Measurements from ENCODE around the gene SH3BGRL3. TPM values are rescaled to one million over a fixed set of nuclear protein-coding genes. Genes with fewer than 3 reads are reported as not detected.
A peak's percentile ranks its signal among the peaks of the same experiment; 100 is the strongest.

The SH3BGRL3 gene
- total and polyA plus RNA-seq, 2 experiments from 2014 or later = 240 to 2,795 TPM

GRCh38 chr1:26237230-26237966, 42.5 kb upstream of the SH3BGRL3 start:
- Histone ChIP-seq H3K79me2 (ENCODE audit: insufficient read depth) (peaks cover 62% of the 10 kb centered on the region), H3K27ac (no peak overlapping the region)

DNA sequence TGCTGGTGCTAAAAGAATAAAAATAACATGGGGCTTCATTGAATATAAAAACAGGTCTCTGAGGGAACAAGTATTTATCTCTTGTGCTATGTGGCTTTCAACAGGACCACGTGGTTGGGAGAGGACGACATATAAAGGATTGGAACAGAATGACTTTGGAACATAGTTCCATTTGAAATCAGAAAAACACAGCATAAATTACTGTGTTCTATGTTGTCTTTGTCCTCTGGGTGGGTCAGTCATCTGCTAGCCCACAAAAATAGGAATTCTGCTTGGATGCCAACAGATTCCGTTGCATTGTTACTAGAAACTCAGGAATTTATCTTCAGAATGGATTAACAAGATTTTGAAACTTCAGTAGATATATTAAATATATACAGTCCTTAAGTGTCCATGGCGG, 40.0 kb upstream of the SH3BGRL3 start:
- Histone ChIP-seq H3K4me1 (ENCODE audit: insufficient read depth) (peaks cover 18% of the 10 kb centered on the region), H3K4me2 (ENCODE audit: unreplicated experiment) (peak overlapping the region; percentile 17), H2AFZ (no peak overlapping the region), H3K9me2 (ENCODE audit: insufficient read depth) (no peaks in the 10 kb centered on the region), H3K9ac (no peak overlapping the region), H3K27ac (no peak overlapping the region), H3F3A (ENCODE audit: insufficient read depth) (peaks cover 4% of the 10 kb centered on the region; the same call in 1 of the 2 replicates), H3K27me3 (replicated peaks; ENCODE audit: insufficient read depth) (no peaks in the 10 kb centered on the region), H3K4me3 (no peak overlapping the region), H3K9me3 (ENCODE audit: low read depth) (no peaks in the 10 kb centered on the region), H4K20me1 (ENCODE audit: insufficient read depth) (no peaks in the 10 kb centered on the region), H3K79me2 (ENCODE audit: insufficient read depth) (peaks cover 67% of the 10 kb centered on the region), H3K36me3 (ENCODE audit: low read depth) (no peaks in the 10 kb centered on the region)
- DNase-seq = peak; percentile 58
- TF ChIP-seq EZH2phosphoT487 (IDR thresholded peaks at IDR 0.05; ENCODE audit: insufficient read depth, low read depth) = no peak
- no peak for TF ChIP-seq EZH2 (IDR thresholded peaks at IDR 0.05; ENCODE audit: insufficient read depth, poor library complexity, severe bottlenecking)
- WGBS, 2 experiments (ENCODE audit: low coverage in 1 of 2, low lambda C conversion rate in 2 of 2, missing lambda C conversion rate in 2 of 2) = 82 to 85% methylated on average over 4 of the region's 4 CpGs
- in situ Hi-C loops (cut with MboI) = no loop called here

More at GRCh38 chr1:26237230-26237966, 42.5 kb upstream of the SH3BGRL3 start:
- H2AFZ ChIP-seq = no peak overlapping the region
- 95% methylated on average over 6 of the region's 6 CpGs for WGBS, 2 experiments (ENCODE audit: low coverage in 1 of 2, low lambda C conversion rate in 2 of 2, missing lambda C conversion rate in 2 of 2)
- no peak overlapping the region for H3K4me2 ChIP-seq (ENCODE audit: unreplicated experiment)
- H3K27me3 ChIP-seq (replicated peaks; ENCODE audit: insufficient read depth) = no peaks in the 10 kb centered on the region
- no peaks in the 10 kb centered on the region for H4K20me1 ChIP-seq (ENCODE audit: insufficient read depth)
- in situ Hi-C loops (cut with MboI) = no loop called here
- TF ChIP-seq EZH2phosphoT487 (IDR thresholded peaks at IDR 0.05; ENCODE audit: insufficient read depth, low read depth) = no peak
- TF ChIP-seq EZH2 (IDR thresholded peaks at IDR 0.05; ENCODE audit: insufficient read depth, poor library complexity, severe bottlenecking) = no peak
- no peaks in the 10 kb centered on the region for H3K36me3 ChIP-seq (ENCODE audit: low read depth)
- peaks cover 9% of the 10 kb centered on the region; the same call in 1 of the 2 replicates for H3F3A ChIP-seq (ENCODE audit: insufficient read depth)
- peak; percentile 26 for DNase-seq
- no peaks in the 10 kb centered on the region for H3K9me2 ChIP-seq (ENCODE audit: insufficient read depth)
- H3K9ac ChIP-seq = no peak overlapping the region
- H3K9me3 ChIP-seq (ENCODE audit: low read depth) = no peaks in the 10 kb centered on the region
- no peak overlapping the region for H3K4me3 ChIP-seq
- peaks cover 18% of the 10 kb centered on the region for H3K4me1 ChIP-seq (ENCODE audit: insufficient read depth)

DNA sequence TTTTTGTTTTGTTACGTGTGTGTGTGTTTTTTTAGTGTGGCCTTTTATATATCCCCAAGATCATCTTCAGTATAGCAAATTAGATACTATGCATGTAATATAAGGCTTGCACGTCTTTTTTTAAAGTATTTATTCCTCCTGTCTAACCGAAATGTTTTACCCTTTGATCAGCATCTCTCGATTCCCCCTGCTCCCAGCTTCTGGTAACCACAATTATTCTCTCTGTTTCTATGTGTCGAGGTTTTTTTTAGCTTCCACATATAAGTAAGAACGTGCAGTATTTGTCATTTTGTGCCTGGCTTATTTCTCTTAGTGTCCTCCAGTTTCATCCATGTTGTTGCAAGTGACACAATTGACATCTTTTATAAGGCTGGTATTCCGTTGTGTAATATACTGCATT, 27.2 kb upstream of the SH3BGRL3 start:
- Histone ChIP-seq H3K79me2 (ENCODE audit: insufficient read depth) (no peaks in the 10 kb centered on the region), H3K9me3 (ENCODE audit: low read depth) (no peaks in the 10 kb centered on the region), H3K27me3 (replicated peaks; ENCODE audit: insufficient read depth) (no peaks in the 10 kb centered on the region), H3K9ac (no peak overlapping the region), H3K4me2 (ENCODE audit: unreplicated experiment) (no peak overlapping the region), H4K20me1 (ENCODE audit: insufficient read depth) (no peaks in the 10 kb centered on the region), H3K4me1 (ENCODE audit: insufficient read depth) (no peaks in the 10 kb centered on the region), H3F3A (ENCODE audit: insufficient read depth) (no peaks in the 10 kb centered on the region), H2AFZ (no peak overlapping the region), H3K36me3 (ENCODE audit: low read depth) (peaks cover 3% of the 10 kb centered on the region; the same call in 1 of the 2 replicates), H3K9me2 (ENCODE audit: insufficient read depth) (no peaks in the 10 kb centered on the region), H3K27ac (no peak overlapping the region), H3K4me3 (no peak overlapping the region)
- no peak for TF ChIP-seq EZH2phosphoT487 (IDR thresholded peaks at IDR 0.05; ENCODE audit: insufficient read depth, low read depth)
- TF ChIP-seq EZH2 (IDR thresholded peaks at IDR 0.05; ENCODE audit: insufficient read depth, poor library complexity, severe bottlenecking) = no peak
- DNase-seq = no peak
- in situ Hi-C loops (cut with MboI) = no loop called here
- 78 to 80% methylated on average over 7 of the region's 7 CpGs for WGBS, 2 experiments (ENCODE audit: low coverage in 1 of 2, low lambda C conversion rate in 2 of 2, missing lambda C conversion rate in 2 of 2)

DNA sequence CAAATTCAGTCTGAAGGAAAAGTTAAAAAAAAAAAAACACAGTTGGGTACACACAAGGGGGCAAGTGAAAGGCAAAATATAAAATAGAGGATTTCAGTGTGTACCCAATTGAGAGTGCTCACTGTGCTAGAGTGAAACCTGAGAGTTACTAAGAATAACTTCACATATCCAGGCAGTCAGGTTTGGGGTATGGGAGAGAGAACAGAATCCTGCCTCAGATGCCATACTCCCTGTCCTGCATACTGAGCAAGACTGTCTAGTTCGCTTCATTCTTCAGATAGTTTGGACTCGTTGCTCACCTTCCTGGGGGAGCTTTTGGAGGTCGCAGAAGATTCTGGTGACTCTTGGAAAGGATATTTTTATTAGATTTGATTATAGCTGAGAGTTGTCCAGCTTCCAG, 25.5 kb upstream of the SH3BGRL3 start:
- Histone ChIP-seq H3K27me3 (replicated peaks; ENCODE audit: insufficient read depth) (no peaks in the 10 kb centered on the region), H3K27ac (no peak overlapping the region), H2AFZ (no peak overlapping the region), H3K4me3 (no peak overlapping the region), H3K4me1 (ENCODE audit: insufficient read depth) (no peaks in the 10 kb centered on the region), H3K9me2 (ENCODE audit: insufficient read depth) (no peaks in the 10 kb centered on the region), H3K36me3 (ENCODE audit: low read depth) (peaks cover 4% of the 10 kb centered on the region; the same call in 1 of the 2 replicates), H4K20me1 (ENCODE audit: insufficient read depth) (no peaks in the 10 kb centered on the region), H3K4me2 (ENCODE audit: unreplicated experiment) (no peak overlapping the region), H3K79me2 (ENCODE audit: insufficient read depth) (no peaks in the 10 kb centered on the region), H3F3A (ENCODE audit: insufficient read depth) (no peaks in the 10 kb centered on the region), H3K9ac (no peak overlapping the region), H3K9me3 (ENCODE audit: low read depth) (no peaks in the 10 kb centered on the region)
- no peak for TF ChIP-seq EZH2 (IDR thresholded peaks at IDR 0.05; ENCODE audit: insufficient read depth, poor library complexity, severe bottlenecking)
- no peak for TF ChIP-seq EZH2phosphoT487 (IDR thresholded peaks at IDR 0.05; ENCODE audit: insufficient read depth, low read depth)
- WGBS, 2 experiments (ENCODE audit: low coverage in 1 of 2, low lambda C conversion rate in 2 of 2, missing lambda C conversion rate in 2 of 2) = 98 to 99% methylated on average over 3 of the region's 3 CpGs
- DNase-seq = no peak
- in situ Hi-C loops (cut with MboI) = no loop called here

All from GM23248 (cell line).